HCT116 (cell line): ENCODE data around the gene OPCML. TPM values are rescaled to one million over a fixed set of nuclear protein-coding genes. Genes with fewer than 3 reads are reported as not detected.

ENCODE experiments used
- ATAC-seq: fragments of 200-7000 bp; cut with Tn5 transposase; 2 replicates; pipeline ENCODE4 v1.9.1; 2020; ENCODE audit warnings: mild to moderate bottlenecking, moderate library complexity
- BruUV-seq: library from RNA; stranded (reverse); fragments of 400-500 nt; replicated peaks from 2 replicates; lab custom pipeline; 2021; lab: Mats Ljungman, UMichigan
- CTCF ChIA-PET: fragments of 300-600 bp; sonication (Branson Sonifier 250); formaldehyde crosslinking; loops from one replicate; lab custom pipeline; 2021; ENCODE audit warnings: antibody characterized with exemption; lab: Charles Lee
- POLR2A ChIA-PET: fragments of 300-600, 350-600 bp; sonication (Branson Sonifier 250); formaldehyde crosslinking; loops from one replicate; lab custom pipeline; 2021; ENCODE audit warnings: antibody characterized with exemption; lab: Charles Lee
- RAD21 ChIA-PET, 2 experiments: fragments of 300-600 bp; sonication (Branson Sonifier 250); formaldehyde crosslinking; loops; one replicate each; lab custom pipeline; 2023; ENCODE audit warnings: low total read pairs in 2 of 2; ENCODE audit not compliant: uncharacterized antibody in 2 of 2, unreplicated experiment in 2 of 2, low non-redundant PET in 1 of 2; lab: Charles Lee
- DNase-seq: peaks from one replicate; pipeline ENCODE4 v3.0.0-alpha.2; 2010; ENCODE audit warnings: low read depth, low spot score
- H2AFZ ChIP-seq: fragments of 200-600 bp; shearing (Covaris generic), sonication (generic); 2 replicates; pipeline ENCODE4 v1.6.1; 2017; ENCODE audit warnings: low read depth, mixed run types, mixed read lengths, antibody characterized with exemption, low read length; ENCODE audit not compliant: poor library complexity, severe bottlenecking
- H3K27ac ChIP-seq: 2 replicates; pipeline ENCODE4 v1.5.1; 2012; ENCODE audit warnings: low read depth, low read length
- H3K27me3 ChIP-seq: fragments of 200-600 bp; sonication (generic); 2 replicates; pipeline ENCODE4 v1.6.1; 2016; ENCODE audit warnings: mixed run types, low read length, mixed read lengths; ENCODE audit not compliant: insufficient read depth
- H3K36me3 ChIP-seq, 2 experiments: fragments of 200-500 bp in 1 of 2; fragments of 200-600 bp in 1 of 2; sonication (Bioruptor generic) in 1 of 2; sonication (generic) in 1 of 2; 2 replicates each; pipeline versions ENCODE4 v1.5.1 to v1.6.1; 2014 to 2016; ENCODE audit warnings: low read length in 2 of 2, inconsistent platforms in 1 of 2, mixed read lengths in 1 of 2, mixed run types in 1 of 2; ENCODE audit not compliant: insufficient read depth in 2 of 2, control insufficient read depth in 1 of 2
- H3K4me1 ChIP-seq, 2 experiments: fragments of 200-600 bp in 1 of 2; sonication (generic) in 1 of 2; 2 replicates each; pipeline versions ENCODE4 v1.5.1 to v1.6.1; 2012 to 2017; ENCODE audit warnings: low read length in 2 of 2, inconsistent platforms in 1 of 2, mild to moderate bottlenecking in 1 of 2, mixed read lengths in 1 of 2, mixed run types in 1 of 2, moderate library complexity in 1 of 2; ENCODE audit not compliant: insufficient read depth in 2 of 2, control insufficient read depth in 1 of 2
- H3K4me2 ChIP-seq: fragments of 200-600 bp; sonication (generic); 2 replicates; pipeline ENCODE4 v1.6.1; 2017; ENCODE audit warnings: mixed run types, low read length, mixed read lengths
- H3K4me3 ChIP-seq, 2 experiments: fragments of 200-600 bp in 1 of 2; sonication (generic) in 1 of 2; replicated peaks in 1 of 2; 2 replicates each; pipeline ENCODE4 v1.5.1; 2011 to 2016; ENCODE audit warnings: low read length in 2 of 2, control low read depth in 1 of 2, low read depth in 1 of 2, mild to moderate bottlenecking in 1 of 2, mixed read lengths in 1 of 2, mixed run types in 1 of 2
- H3K79me2 ChIP-seq: fragments of 200-600 bp; sonication (generic); 2 replicates; pipeline ENCODE4 v1.6.1; 2017; ENCODE audit warnings: mild to moderate bottlenecking, mixed run types, low read length, moderate library complexity, mixed read lengths; ENCODE audit not compliant: insufficient read depth
- H3K9ac ChIP-seq: fragments of 200-600 bp; sonication (generic); 2 replicates; pipeline ENCODE4 v1.6.1; 2016; ENCODE audit warnings: low read length, mixed read lengths
- H3K9me2 ChIP-seq: fragments of 200-600 bp; sonication (generic), shearing (Covaris generic); 2 replicates; pipeline ENCODE4 v1.6.1; 2017; ENCODE audit warnings: mixed run types, mild to moderate bottlenecking, moderate library complexity; ENCODE audit not compliant: insufficient read depth
- H3K9me3 ChIP-seq, 2 experiments: fragments of 200-500 bp in 1 of 2; fragments of 200-600 bp in 1 of 2; sonication (Bioruptor generic) in 1 of 2; sonication (generic) in 1 of 2; 2 replicates each; pipeline ENCODE4 v1.6.1; 2014 to 2017; ENCODE audit warnings: low read length in 2 of 2, mixed read lengths in 2 of 2, inconsistent platforms in 1 of 2, low read depth in 1 of 2, mild to moderate bottlenecking in 1 of 2, mixed run types in 1 of 2, moderate library complexity in 1 of 2; ENCODE audit not compliant: control insufficient read depth in 1 of 2, insufficient read depth in 1 of 2
- H4K20me1 ChIP-seq: fragments of 200-600 bp; sonication (generic), shearing (Covaris generic); 2 replicates; pipeline ENCODE4 v1.6.1; 2017; ENCODE audit warnings: mixed run types, mild to moderate bottlenecking, moderate library complexity; ENCODE audit not compliant: insufficient read depth
- CEBPB ChIP-seq: IDR thresholded peaks from 2 replicates; pipeline ENCODE4 v1.6.1; 2012; ENCODE audit warnings: low read depth
- EZH2phosphoT487 ChIP-seq: fragments of 200-600 bp; IDR thresholded peaks from 2 replicates; pipeline ENCODE4 v1.6.1; 2018; ENCODE audit warnings: antibody characterized with exemption, borderline replicate concordance
- FOSL1 ChIP-seq: IDR thresholded peaks from 2 replicates; pipeline ENCODE4 v1.6.1; 2012; ENCODE audit warnings: low read depth
- SIN3A ChIP-seq: IDR thresholded peaks from 2 replicates; pipeline ENCODE4 v1.6.1; 2012; ENCODE audit warnings: low read depth
- TCF7L2 ChIP-seq: IDR thresholded peaks from 2 replicates; pipeline ENCODE4 v1.7.0; 2011; ENCODE audit warnings: borderline replicate concordance, inconsistent platforms; ENCODE audit not compliant: insufficient read depth, insufficient read length; ENCODE audit errors: extremely low read depth
- ZBTB33 ChIP-seq: IDR thresholded peaks from 2 replicates; pipeline ENCODE4 v1.6.1; 2011; ENCODE audit warnings: mild to moderate bottlenecking, low read length, moderate library complexity; ENCODE audit not compliant: insufficient replicate concordance; ENCODE audit errors: extremely low read depth
- intact Hi-C: fragments of 100-400 bp; cut with micrococcal nuclease; formaldehyde crosslinking; loops from 2 replicates; pipeline ENCODE4 v1.10.0; 2022
- total RNA-seq: library from RNA; stranded (reverse); gene quantifications from one replicate; pipeline ENCODE4 v1.2.1, GENCODE V29; 2021; ENCODE audit not compliant: unreplicated experiment

OPCML gene
- total RNA-seq, 1 experiment from 2014 or later, result not detected

GRCh38 chr11:133323354-133323753, 208.9 kb downstream of the OPCML start:
- DNase-seq (no peak), ATAC-seq (no peak)
- no peak overlapping the region for H3K27ac ChIP-seq
- no peaks in the 10 kb centered on the region for H3K36me3 ChIP-seq
- no peak overlapping the region for H3K9ac ChIP-seq
- ChIA-PET POLR2A (no interaction called here), CTCF (no interaction called here), RAD21 (no interaction called here)
- H3K9me2 ChIP-seq, result no peaks in the 10 kb centered on the region
- no peaks in the 10 kb centered on the region for H3K79me2 ChIP-seq
- H3K4me2 ChIP-seq, result no peak overlapping the region
- H4K20me1 ChIP-seq, result no peaks in the 10 kb centered on the region
- no peak overlapping the region for H2AFZ ChIP-seq
- H3K27me3 ChIP-seq, result no peaks in the 10 kb centered on the region
- no TSS peak for BruUV-seq
- no peaks in the 10 kb centered on the region for H3K4me1 ChIP-seq
- no peak overlapping the region for H3K4me3 ChIP-seq
- intact Hi-C loops, result no loop called here
- peaks cover 5 to 13% of the 10 kb centered on the region in 2 experiments; a peak in 2 of 4 replicates for H3K9me3 ChIP-seq
- TF ChIP-seq TCF7L2, result no peak

GRCh38 chr11:133318221-133318620, 214.1 kb downstream of the OPCML start:
- H4K20me1 ChIP-seq, result no peaks in the 10 kb centered on the region
- peaks cover 10 to 19% of the 10 kb centered on the region in 2 experiments; a peak in 2 of 4 replicates for H3K9me3 ChIP-seq
- no TSS peak for BruUV-seq
- H3K27me3 ChIP-seq, result no peaks in the 10 kb centered on the region
- RAD21 ChIA-PET, result no interaction called here
- DNase-seq (no peak), ATAC-seq (no peak)
- no peak overlapping the region for H3K27ac ChIP-seq
- H3K4me3 ChIP-seq, result no peak overlapping the region
- POLR2A ChIA-PET, result no interaction called here
- no peak overlapping the region for H3K4me2 ChIP-seq
- no peaks in the 10 kb centered on the region for H3K79me2 ChIP-seq
- no peak overlapping the region for H2AFZ ChIP-seq
- H3K9ac ChIP-seq, result no peak overlapping the region
- H3K36me3 ChIP-seq, result no peaks in the 10 kb centered on the region
- intact Hi-C loops, result no loop called here
- no peaks in the 10 kb centered on the region for H3K4me1 ChIP-seq
- H3K9me2 ChIP-seq, result no peaks in the 10 kb centered on the region
- CTCF ChIA-PET, result no interaction called here
- TF ChIP-seq SIN3A (no peak), CEBPB (no peak), ZBTB33 (no peak), EZH2phosphoT487 (no peak), FOSL1 (no peak)
